Stimulated activated CD8-positive, alpha-beta memory T cell treated with anti-CD3 and anti-CD28 coated beads, Interleukin-2, amount 100 ng/mL, for 48 hours (primary cell): ENCODE data around the gene SERPINE2.

Experiments
- DNase-seq, 2 donors: peaks; one replicate each; pipeline ENCODE4 v3.0.0-alpha.2; 2020; ENCODE audit warnings: low read depth in 2 of 2

The SERPINE2 gene

GRCh38 chr2:224039080-224039769 is at the start of gene SERPINE2:
Gene SERPINE2 (minus strand): TSS chr2:224039286. CDS start chr2:224001900, 37,386 bp downstream.
- peak; percentile 20 to 40 for DNase-seq

DNA sequence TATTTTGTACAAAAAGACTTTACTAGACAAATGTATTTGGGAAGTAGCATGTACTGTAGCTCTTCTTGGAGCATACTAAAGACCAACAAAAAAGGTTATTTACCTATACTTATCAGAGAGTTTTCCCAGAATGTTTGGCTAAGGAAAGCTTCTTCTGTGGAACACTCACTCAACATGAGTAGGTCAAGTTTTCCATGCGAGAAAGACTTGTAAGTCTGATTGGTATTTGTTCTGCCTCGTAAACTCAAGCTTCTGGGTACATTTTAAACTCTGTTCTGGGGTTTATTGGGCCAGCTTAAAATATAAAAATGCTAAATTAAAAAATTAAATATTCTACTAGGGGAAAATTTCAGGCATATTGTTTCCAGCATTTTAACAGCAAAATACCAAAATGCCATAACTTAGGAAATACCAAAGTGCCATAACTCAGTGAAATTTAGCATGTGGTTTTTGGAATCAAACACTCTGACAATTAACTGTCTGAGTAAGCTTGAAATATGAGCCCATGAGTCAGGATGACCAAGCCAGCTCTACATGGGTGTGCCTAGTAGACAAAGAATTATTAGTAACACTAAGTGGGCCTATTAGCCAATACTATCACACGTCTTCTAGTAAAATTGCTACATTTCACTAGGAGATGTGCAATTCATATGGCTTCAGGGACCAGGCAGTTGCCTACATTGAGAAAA is 47.3 kb upstream of the SERPINE2 start:
- DNase-seq: no peak

- no peak for DNase-seq
These were observed 46.7 kb upstream of the SERPINE2 start for GRCh38 chr2:224085811-224086210.

- DNase-seq: no peak
These were observed 46.2 kb upstream of the SERPINE2 start for GRCh38 chr2:224085246-224085645.

- DNase-seq: no peak
These were observed 45.3 kb upstream of the SERPINE2 start for GRCh38 chr2:224084266-224084892.

GRCh38 chr2:224083638-224084037 is 44.6 kb upstream of the SERPINE2 start:
- DNase-seq: no peak

DNA sequence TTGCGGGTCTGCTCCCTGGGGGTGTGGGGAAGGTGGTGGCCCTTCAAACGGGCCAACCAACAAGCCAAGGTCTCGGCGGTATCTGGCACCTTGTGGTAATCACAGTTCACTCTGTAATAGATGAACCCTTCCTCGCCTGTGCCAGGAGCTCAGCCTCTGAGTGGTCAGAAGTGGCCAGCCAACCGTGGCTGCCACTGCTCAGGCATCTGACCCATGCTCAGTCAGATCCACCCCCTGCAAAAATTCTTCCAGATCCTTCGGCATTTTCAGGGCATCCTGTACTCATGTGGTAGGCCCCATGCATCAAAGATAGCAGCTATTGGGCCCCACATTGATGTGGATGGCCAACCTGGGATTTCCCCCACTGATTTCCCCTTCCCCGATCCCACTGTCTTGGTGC is 39.6 kb upstream of the SERPINE2 start:
- DNase-seq: no peak

DNA sequence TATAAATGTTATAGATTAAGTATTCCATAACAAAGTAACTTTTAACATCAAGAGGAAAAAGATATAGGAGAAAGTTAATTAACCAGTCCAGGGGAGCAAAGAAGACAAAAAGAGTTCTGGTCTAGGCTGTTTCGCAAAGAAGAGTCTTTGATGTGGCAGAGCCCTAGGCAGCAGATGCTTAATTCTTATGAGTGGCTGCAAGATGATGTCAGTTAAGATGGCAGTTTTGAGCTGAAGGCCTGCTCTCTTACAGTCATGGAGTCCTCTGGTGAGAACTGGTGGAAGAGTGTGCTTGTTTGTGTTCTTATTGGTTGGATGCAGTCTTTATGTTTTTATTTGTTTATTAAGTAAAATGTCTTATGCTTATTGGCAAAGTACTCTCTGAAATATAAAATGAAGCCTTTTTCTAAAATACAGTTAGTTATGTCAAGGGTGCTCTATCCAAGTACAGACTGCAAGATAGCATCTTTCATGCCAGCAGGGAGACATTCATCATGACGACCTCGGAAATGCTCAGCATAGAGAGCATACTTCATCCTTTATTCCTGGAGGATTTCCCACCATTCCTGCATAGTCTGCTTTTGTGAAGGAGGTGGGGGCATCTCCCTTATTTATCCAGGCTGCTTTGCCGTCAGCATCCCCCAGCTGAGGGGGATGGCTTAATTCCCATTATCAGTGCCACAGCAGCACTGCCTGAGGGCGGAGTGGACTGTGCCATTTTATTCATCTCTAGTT is 38.9 kb upstream of the SERPINE2 start:
- DNase-seq: no peak

- no peak for DNase-seq
These were observed 36.5 kb upstream of the SERPINE2 start for GRCh38 chr2:224075588-224075987.

- no peak for DNase-seq
These were observed 34.6 kb upstream of the SERPINE2 start for GRCh38 chr2:224073676-224074075.

DNA sequence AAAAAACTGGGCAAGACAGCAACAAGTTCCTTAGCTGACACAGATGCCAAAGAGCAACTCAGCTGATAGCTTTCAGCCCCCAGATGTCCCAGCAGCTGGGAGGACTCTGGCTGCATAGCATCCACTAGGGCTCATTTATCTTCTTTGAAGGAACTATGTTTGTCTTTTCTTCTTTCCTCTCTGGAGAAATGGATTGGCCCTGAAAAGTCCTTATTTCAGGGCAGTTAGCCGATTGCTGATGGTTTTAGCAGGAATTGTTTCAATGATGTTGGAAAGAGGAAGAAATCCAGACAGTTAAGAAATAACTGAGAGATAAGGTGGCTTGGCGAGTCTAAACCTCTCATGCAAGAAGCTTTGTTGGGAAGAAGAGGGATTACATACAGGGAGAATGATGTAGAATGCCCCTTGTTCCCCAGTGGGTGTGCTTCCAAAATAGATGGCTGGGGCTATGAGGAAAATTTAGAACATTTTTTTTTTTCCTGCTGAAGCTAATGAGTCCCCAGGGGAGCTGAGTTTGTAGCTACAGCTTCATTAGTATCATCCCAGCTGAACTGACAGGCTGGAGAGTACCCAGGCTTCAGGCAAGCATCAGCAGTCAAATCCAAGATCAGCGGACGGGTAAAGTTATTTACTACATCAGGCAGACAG is 33.6 kb upstream of the SERPINE2 start:
- DNase-seq: no peak

- DNase-seq: no peak
These were observed 30.1 kb upstream of the SERPINE2 start for GRCh38 chr2:224069172-224069571.

DNA sequence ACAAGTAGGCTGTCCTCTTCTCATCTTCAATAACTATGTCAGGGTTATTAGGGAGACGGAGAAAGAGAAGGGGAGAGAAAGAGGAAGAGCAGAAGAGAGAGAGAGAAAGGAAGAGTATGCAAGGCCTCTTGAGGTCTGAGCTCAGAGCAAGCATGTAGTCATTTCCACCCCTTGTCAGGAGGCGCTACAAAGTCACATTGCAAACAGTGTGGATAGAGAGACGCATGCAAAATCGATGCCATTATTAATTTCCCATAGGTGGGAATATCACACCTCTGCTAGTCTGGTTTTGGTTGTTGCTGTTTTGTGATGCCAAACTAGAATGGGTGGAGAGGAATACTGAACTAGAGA is 24.2 kb upstream of the SERPINE2 start:
- no peak for DNase-seq

GRCh38 chr2:224062481-224063297 is 23.6 kb upstream of the SERPINE2 start:
- DNase-seq: no peak

DNA sequence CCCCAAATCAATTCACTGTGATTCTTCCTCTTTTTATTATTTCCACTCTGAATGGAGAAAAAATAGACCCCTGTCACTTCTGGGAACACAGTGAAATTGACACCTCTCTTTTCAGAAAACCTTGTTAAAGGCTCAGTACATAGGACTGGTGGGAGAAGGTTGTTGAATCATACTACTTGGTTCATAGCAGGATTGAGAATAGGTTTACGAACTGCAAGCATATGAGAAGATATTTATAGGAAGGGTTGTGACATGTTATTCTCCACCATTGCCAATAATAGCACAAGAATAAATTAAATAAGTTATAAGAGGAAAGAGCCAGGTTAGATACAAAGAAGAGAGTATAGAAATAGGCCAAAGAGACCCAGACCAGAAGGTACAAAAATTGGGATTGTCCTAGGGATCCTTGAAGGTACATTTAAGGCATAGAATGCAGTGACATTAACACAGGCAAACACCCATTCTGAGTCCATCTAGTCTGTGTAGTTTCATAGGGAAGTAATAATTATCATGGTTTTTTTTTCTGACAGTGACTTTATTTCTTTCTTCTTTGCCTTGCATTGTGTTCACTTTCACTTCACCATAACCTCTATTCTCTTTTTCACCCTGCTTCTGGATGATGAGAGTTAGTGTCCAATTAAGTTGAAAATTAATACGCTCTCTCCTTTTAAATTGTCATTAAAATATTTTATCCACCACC is 21.8 kb upstream of the SERPINE2 start:
- DNase-seq: no peak

DNA sequence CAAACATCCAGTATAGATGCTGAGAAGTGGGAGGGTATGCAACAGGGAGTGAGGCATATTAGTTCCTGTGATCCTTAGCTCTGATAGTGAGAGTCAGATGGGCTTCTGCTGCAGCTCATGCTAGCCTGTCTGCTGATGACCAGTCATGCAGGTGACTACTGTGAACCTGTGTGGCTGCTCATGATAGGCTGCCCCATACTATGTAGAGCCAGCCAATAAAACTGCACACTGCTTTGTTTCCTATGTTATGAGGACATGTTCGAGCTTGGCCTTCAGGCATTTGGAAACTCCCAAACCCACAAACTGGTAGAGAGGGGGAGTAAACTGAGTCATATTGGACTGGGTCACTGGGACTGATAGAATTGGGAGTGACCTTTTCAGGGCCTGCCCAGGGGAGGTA is 20.1 kb upstream of the SERPINE2 start:
- DNase-seq: no peak

- DNase-seq: no peak
These were observed 19.1 kb upstream of the SERPINE2 start for GRCh38 chr2:224058048-224058775.

GRCh38 chr2:224056889-224057288 is 17.8 kb upstream of the SERPINE2 start:
- no peak for DNase-seq

GRCh38 chr2:224055101-224055500 is 16.0 kb upstream of the SERPINE2 start:
- no peak for DNase-seq

- DNase-seq: no peak
These were observed 7.7 kb upstream of the SERPINE2 start for GRCh38 chr2:224046752-224047151.
